Measurements from ENCODE around the gene CEP95.
A peak's percentile ranks its signal among the peaks of the same experiment; 100 is the strongest.
"Not testable (repeated sequence)": the region's sequence is repeated elsewhere in the genome, so short reads cannot be mapped to it uniquely, and the experiment has no call there.

Gene CEP95

DNA sequence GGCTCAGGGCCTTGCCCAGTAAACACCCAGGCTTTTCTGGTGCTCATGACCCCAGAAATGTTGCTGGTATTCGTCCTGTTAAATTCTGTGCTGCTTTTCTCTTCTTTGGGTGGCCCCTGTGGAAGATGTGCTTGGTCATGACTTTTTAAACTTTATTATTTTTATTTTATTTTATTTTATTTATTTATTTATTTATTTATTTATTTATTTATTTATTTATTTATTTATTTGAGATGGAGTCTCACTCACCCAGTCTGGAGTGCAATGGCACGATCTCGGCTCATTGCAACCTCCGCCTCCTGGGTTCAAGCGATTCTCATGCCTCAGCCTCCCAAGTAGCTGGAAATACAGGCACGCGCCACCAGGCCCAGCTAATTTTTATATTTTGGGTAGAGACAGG, 47.0 kb upstream of the CEP95 start:
- not testable (repeated sequence) for H2AK5ac ChIP-seq (ENCODE audit: low read length); H4K12ac ChIP-seq (ENCODE audit: low read depth, low read length); H2BK120ac ChIP-seq (ENCODE audit: insufficient read depth, low read length, poor library complexity); H3K4ac ChIP-seq (ENCODE audit: low read depth, low read length); H3K23ac ChIP-seq (ENCODE audit: low read length); H3K9me3 ChIP-seq (ENCODE audit: insufficient read depth, low read depth, low read length); H3K4me3 ChIP-seq (ENCODE audit: low read depth, low read length); H4K91ac ChIP-seq (ENCODE audit: low read depth, low read length); H3K18ac ChIP-seq (ENCODE audit: low read length); H2BK5ac ChIP-seq (ENCODE audit: low read depth, low read length, poor library complexity); H3K27ac ChIP-seq (ENCODE audit: low read depth, low read length); H2BK12ac ChIP-seq (ENCODE audit: low read length); H3K9ac ChIP-seq (ENCODE audit: low read length); H2AFZ ChIP-seq (ENCODE audit: insufficient read depth, low read length, poor library complexity); DNase-seq; H4K8ac ChIP-seq (ENCODE audit: low read depth, low read length); H3K79me1 ChIP-seq (ENCODE audit: low read length); H3K4me1 ChIP-seq (ENCODE audit: control insufficient read depth in 1 of 2, insufficient read depth in 2 of 2, low read length in 2 of 2); H3K79me2 ChIP-seq (ENCODE audit: control insufficient read depth, insufficient read depth, low read length, poor library complexity); H3K4me2 ChIP-seq (ENCODE audit: low read length); H3K36me3 ChIP-seq (ENCODE audit: control insufficient read depth in 1 of 2, insufficient read depth in 2 of 2, low read length in 2 of 2); H3K14ac ChIP-seq (ENCODE audit: low read length); H3K27me3 ChIP-seq (ENCODE audit: insufficient read depth, low read length)
- no CpG with 5 or more reads among the region's 7 CpGs for WGBS (ENCODE audit: extremely low coverage, insufficient coverage, insufficient read length)

- Histone ChIP-seq H2BK12ac (ENCODE audit: low read length) (no peak overlapping the region), H3K79me2 (ENCODE audit: control insufficient read depth, insufficient read depth, low read length, poor library complexity) (no peaks in the 10 kb centered on the region), H3K4me2 (ENCODE audit: low read length) (no peak overlapping the region), H3K4me1 (ENCODE audit: control insufficient read depth in 1 of 2, insufficient read depth in 2 of 2, low read length in 2 of 2) (peaks cover 0 to 2% of the 10 kb centered on the region in 2 experiments), H3K79me1 (ENCODE audit: low read length) (no peaks in the 10 kb centered on the region), H3K9ac (ENCODE audit: low read length) (no peak overlapping the region), H2BK5ac (ENCODE audit: low read depth, low read length, poor library complexity) (no peak overlapping the region), H3K23ac (ENCODE audit: low read length) (no peak overlapping the region), H3K4me3 (ENCODE audit: low read depth, low read length) (no peak overlapping the region), H3K9me3 (ENCODE audit: insufficient read depth, low read depth, low read length) (no peaks in the 10 kb centered on the region), H3K27ac (ENCODE audit: low read depth, low read length) (no peak overlapping the region), H2BK120ac (ENCODE audit: insufficient read depth, low read length, poor library complexity) (no peak overlapping the region), H4K8ac (ENCODE audit: low read depth, low read length) (no peak overlapping the region), H3K14ac (ENCODE audit: low read length) (no peak overlapping the region), H4K91ac (ENCODE audit: low read depth, low read length) (no peak overlapping the region), H2AFZ (ENCODE audit: insufficient read depth, low read length, poor library complexity) (no peak overlapping the region), H4K12ac (ENCODE audit: low read depth, low read length) (no peak overlapping the region), H3K18ac (ENCODE audit: low read length) (no peak overlapping the region), H3K27me3 (ENCODE audit: insufficient read depth, low read length) (no peaks in the 10 kb centered on the region), H3K4ac (ENCODE audit: low read depth, low read length) (no peak overlapping the region), H2AK5ac (ENCODE audit: low read length) (no peak overlapping the region), H3K36me3 (ENCODE audit: control insufficient read depth in 1 of 2, insufficient read depth in 2 of 2, low read length in 2 of 2) (no peaks in the 10 kb centered on the region)
- 100% methylated on average over 1 of the region's 8 CpGs for WGBS (ENCODE audit: extremely low coverage, insufficient coverage, insufficient read length)
- DNase-seq: no peak
Measured at GRCh38 chr17:64460955-64461354, 45.8 kb upstream of the CEP95 start.

- Histone ChIP-seq H3K9me3 (ENCODE audit: insufficient read depth, low read depth, low read length) (no peaks in the 10 kb centered on the region), H3K4me3 (ENCODE audit: low read depth, low read length) (no peak overlapping the region), H3K4me1 (ENCODE audit: control insufficient read depth in 1 of 2, insufficient read depth in 2 of 2, low read length in 2 of 2) (peaks cover 2 to 4% of the 10 kb centered on the region in 2 experiments), H2AK5ac (ENCODE audit: low read length) (no peak overlapping the region), H2BK12ac (ENCODE audit: low read length) (no peak overlapping the region), H3K18ac (ENCODE audit: low read length) (no peak overlapping the region), H3K79me2 (ENCODE audit: control insufficient read depth, insufficient read depth, low read length, poor library complexity) (no peaks in the 10 kb centered on the region), H4K91ac (ENCODE audit: low read depth, low read length) (no peak overlapping the region), H3K27me3 (ENCODE audit: insufficient read depth, low read length) (no peaks in the 10 kb centered on the region), H2BK5ac (ENCODE audit: low read depth, low read length, poor library complexity) (no peak overlapping the region), H3K4me2 (ENCODE audit: low read length) (no peak overlapping the region), H3K14ac (ENCODE audit: low read length) (no peak overlapping the region), H3K9ac (ENCODE audit: low read length) (no peak overlapping the region), H3K27ac (ENCODE audit: low read depth, low read length) (no peak overlapping the region), H4K12ac (ENCODE audit: low read depth, low read length) (no peak overlapping the region), H3K4ac (ENCODE audit: low read depth, low read length) (no peak overlapping the region), H2AFZ (ENCODE audit: insufficient read depth, low read length, poor library complexity) (no peak overlapping the region), H3K36me3 (ENCODE audit: control insufficient read depth in 1 of 2, insufficient read depth in 2 of 2, low read length in 2 of 2) (no peaks in the 10 kb centered on the region), H4K8ac (ENCODE audit: low read depth, low read length) (no peak overlapping the region), H3K23ac (ENCODE audit: low read length) (no peak overlapping the region), H2BK120ac (ENCODE audit: insufficient read depth, low read length, poor library complexity) (no peak overlapping the region), H3K79me1 (ENCODE audit: low read length) (no peaks in the 10 kb centered on the region)
- DNase-seq: no peak
- WGBS (ENCODE audit: extremely low coverage, insufficient coverage, insufficient read length): no CpG with 5 or more reads among the region's 6 CpGs
Measured at GRCh38 chr17:64461788-64462187, 45.0 kb upstream of the CEP95 start.

- H3K18ac ChIP-seq (ENCODE audit: low read length): no peak overlapping the region
- H3K9ac ChIP-seq (ENCODE audit: low read length): no peak overlapping the region
- H3K36me3 ChIP-seq (ENCODE audit: control insufficient read depth in 1 of 2, insufficient read depth in 2 of 2, low read length in 2 of 2): no peaks in the 10 kb centered on the region
- H3K4me3 ChIP-seq (ENCODE audit: low read depth, low read length): no peak overlapping the region
- H3K23ac ChIP-seq (ENCODE audit: low read length): no peak overlapping the region
- no peak overlapping the region for H3K14ac ChIP-seq (ENCODE audit: low read length)
- no peaks in the 10 kb centered on the region for H3K79me2 ChIP-seq (ENCODE audit: control insufficient read depth, insufficient read depth, low read length, poor library complexity)
- H2BK12ac ChIP-seq (ENCODE audit: low read length): no peak overlapping the region
- H4K91ac ChIP-seq (ENCODE audit: low read depth, low read length): no peak overlapping the region
- no peaks in the 10 kb centered on the region for H3K9me3 ChIP-seq (ENCODE audit: insufficient read depth, low read depth, low read length)
- no peak overlapping the region for H3K27ac ChIP-seq (ENCODE audit: low read depth, low read length)
- no peaks in the 10 kb centered on the region for H3K79me1 ChIP-seq (ENCODE audit: low read length)
- no peak overlapping the region for H3K4ac ChIP-seq (ENCODE audit: low read depth, low read length)
- H3K4me2 ChIP-seq (ENCODE audit: low read length): no peak overlapping the region
- no peak overlapping the region for H2BK5ac ChIP-seq (ENCODE audit: low read depth, low read length, poor library complexity)
- H4K8ac ChIP-seq (ENCODE audit: low read depth, low read length): no peak overlapping the region
- DNase-seq: peak; percentile 57 to 88
- no peak overlapping the region for H2AFZ ChIP-seq (ENCODE audit: insufficient read depth, low read length, poor library complexity)
- H3K4me1 ChIP-seq (ENCODE audit: control insufficient read depth in 1 of 2, insufficient read depth in 2 of 2, low read length in 2 of 2): peaks cover 0 to 4% of the 10 kb centered on the region in 2 experiments
- no peak overlapping the region for H2AK5ac ChIP-seq (ENCODE audit: low read length)
- H2BK120ac ChIP-seq (ENCODE audit: insufficient read depth, low read length, poor library complexity): no peak overlapping the region
- H3K27me3 ChIP-seq (ENCODE audit: insufficient read depth, low read length): no peaks in the 10 kb centered on the region
- no CpG with 5 or more reads among the region's 9 CpGs for WGBS (ENCODE audit: extremely low coverage, insufficient coverage, insufficient read length)
- H4K12ac ChIP-seq (ENCODE audit: low read depth, low read length): no peak overlapping the region
Measured at GRCh38 chr17:64466019-64466735, 40.6 kb upstream of the CEP95 start.
